Measurements from ENCODE around the gene TMEM242. TPM values are rescaled to one million over a fixed set of nuclear protein-coding genes. Genes with fewer than 3 reads are reported as not detected.

Gene TMEM242
- total and polyA plus RNA-seq, 2 of the 8 experiments (the other 6 are each of a cell fraction or from before 2014, with no cell fraction given) = 2.4 to 9.0 TPM

GRCh38 chr6:157343732-157344131 lies 20.4 kb upstream of the TMEM242 start:
- Histone ChIP-seq H4K20me1 (replicated peaks in 1 of 2; ENCODE audit: control insufficient read depth in 1 of 2, insufficient read depth in 2 of 2, low read length in 2 of 2) (no peaks in the 10 kb centered on the region), H3K18ac (ENCODE audit: extremely low read depth, low read length) (no peak overlapping the region), H3K9me3 (ENCODE audit: insufficient read depth in 2 of 2, low read depth in 1 of 2, low read length in 1 of 2) (no peaks in the 10 kb centered on the region), H2BK5ac (ENCODE audit: low read depth, low read length) (no peak overlapping the region), H3K36me3 (ENCODE audit: control insufficient read depth in 2 of 4, insufficient read depth in 4 of 4, low read length in 3 of 4) (no peaks in the 10 kb centered on the region), H4K91ac (replicated peaks; ENCODE audit: insufficient read length, low read length) (no peak overlapping the region), H3K56ac (replicated peaks; ENCODE audit: insufficient read length, low read depth, low read length) (no peak overlapping the region), H3K23me2 (ENCODE audit: low read depth, low read length) (no peaks in the 10 kb centered on the region), H3K27ac (ENCODE audit: low read depth, low read length) (no peak overlapping the region), H3K4me2 (ENCODE audit: insufficient read depth in 1 of 2, low read depth in 2 of 2, low read length in 2 of 2) (no peak overlapping the region), H4K5ac (ENCODE audit: insufficient read length, low read depth, low read length) (no peak overlapping the region), H3K4ac (replicated peaks; ENCODE audit: insufficient read length, low read depth, low read length) (no peak overlapping the region), H2AFZ (ENCODE audit: low read length) (0 out of 2 replicates have a peak overlapping the region, but pooled peaks have one; percentile 29), H3K27me3 (replicated peaks in 1 of 4; ENCODE audit: control insufficient read depth in 3 of 4, extremely low read depth in 1 of 4, insufficient read depth in 3 of 4, low read length in 3 of 4) (no peaks in the 10 kb centered on the region), H3K9ac (replicated peaks in 1 of 4; ENCODE audit: extremely low read depth in 1 of 4, low read depth in 3 of 4, low read length in 3 of 4) (no peak overlapping the region), H3K79me2 (ENCODE audit: control insufficient read depth in 1 of 2, insufficient read depth in 2 of 2, low read length in 2 of 2) (no peaks in the 10 kb centered on the region), H2BK120ac (replicated peaks; ENCODE audit: low read depth, low read length) (no peak overlapping the region), H3K79me1 (ENCODE audit: low read depth, low read length) (no peaks in the 10 kb centered on the region), H4K8ac (ENCODE audit: extremely low read depth, insufficient read depth, low read length) (no peak overlapping the region), H3K14ac (ENCODE audit: insufficient read length) (no peak overlapping the region), H2BK12ac (ENCODE audit: low read depth, low read length) (no peak overlapping the region), H3K4me1 (replicated peaks in 1 of 4; ENCODE audit: control insufficient read depth in 3 of 4, insufficient read depth in 4 of 4, low read length in 3 of 4) (no peaks in the 10 kb centered on the region), H3K23ac (ENCODE audit: insufficient read length) (no peak overlapping the region), H2BK20ac (ENCODE audit: low read length) (no peak overlapping the region), H3K4me3 (ENCODE audit: extremely low read depth in 1 of 4, insufficient read depth in 2 of 4, low read depth in 3 of 4, low read length in 4 of 4) (no peak overlapping the region), H2AK5ac (ENCODE audit: low read depth, low read length) (no peak overlapping the region), H2BK15ac (ENCODE audit: low read length) (no peak overlapping the region)
- ChIA-PET CTCF (ENCODE audit: partially characterized antibody) (interaction anchor here (0.6 to 3.6 kb wide), 2 partner anchors 9 to 255 kb away, joined by 3 to 19 read pairs; no protein-coding TSS in a partner anchor), POLR2A (ENCODE audit: partially characterized antibody) (interaction anchor here (0.8 kb wide), 1 partner anchor 11 kb away, joined by 4 read pairs; no protein-coding TSS in a partner anchor)
- WGBS, 2 experiments (ENCODE audit: extremely low coverage in 1 of 2, insufficient coverage in 1 of 2, insufficient read length in 1 of 2, insufficient replicate concordance in 2 of 2, low coverage in 1 of 2, low lambda C conversion rate in 2 of 2, missing lambda C conversion rate in 1 of 2) = 88% methylated on average over 4 of the region's 4 CpGs; no CpG with 5 or more reads in 1 of the 2 experiments
- DNase-seq (ENCODE audit: low read depth in 1 of 2, low spot score in 2 of 2) (no peak), FAIRE-seq (no peak)
- no peak for TF ChIP-seq NRF1 (IDR thresholded peaks at IDR 0.05; ENCODE audit: low read depth, low read length)

Measured in H1 (cell line).